ENCODE results near the gene MAPRE2.
A peak's percentile ranks its signal among the peaks of the same experiment; 100 is the strongest.

The MAPRE2 gene

DNA sequence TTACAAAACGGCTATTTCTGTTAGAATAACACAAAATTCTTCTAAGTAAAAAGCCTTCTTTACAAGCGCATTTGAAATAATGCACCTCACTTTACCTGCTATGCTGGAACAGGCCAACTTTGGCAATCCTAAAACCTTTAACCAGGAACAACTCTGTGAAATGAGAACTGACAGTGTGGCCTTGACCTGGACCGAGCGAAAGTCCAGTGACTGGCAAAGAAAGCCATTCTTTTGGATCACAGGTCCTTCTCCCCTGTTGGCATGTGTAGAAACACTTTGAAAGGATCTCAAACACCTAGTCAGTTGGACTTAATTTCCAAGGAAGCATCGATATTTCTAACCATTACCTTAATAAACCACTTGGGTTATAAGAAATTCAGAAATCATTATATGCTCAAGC lies 21.2 kb downstream of the MAPRE2 start:
- no peak for TF ChIP-seq GATA3 (IDR thresholded peaks at IDR 0.05; ENCODE audit: low read depth, low read length)
- TF ChIP-seq GATA2 (IDR thresholded peaks at IDR 0.05; ENCODE audit: low read depth, low read length) = no peak

DNA sequence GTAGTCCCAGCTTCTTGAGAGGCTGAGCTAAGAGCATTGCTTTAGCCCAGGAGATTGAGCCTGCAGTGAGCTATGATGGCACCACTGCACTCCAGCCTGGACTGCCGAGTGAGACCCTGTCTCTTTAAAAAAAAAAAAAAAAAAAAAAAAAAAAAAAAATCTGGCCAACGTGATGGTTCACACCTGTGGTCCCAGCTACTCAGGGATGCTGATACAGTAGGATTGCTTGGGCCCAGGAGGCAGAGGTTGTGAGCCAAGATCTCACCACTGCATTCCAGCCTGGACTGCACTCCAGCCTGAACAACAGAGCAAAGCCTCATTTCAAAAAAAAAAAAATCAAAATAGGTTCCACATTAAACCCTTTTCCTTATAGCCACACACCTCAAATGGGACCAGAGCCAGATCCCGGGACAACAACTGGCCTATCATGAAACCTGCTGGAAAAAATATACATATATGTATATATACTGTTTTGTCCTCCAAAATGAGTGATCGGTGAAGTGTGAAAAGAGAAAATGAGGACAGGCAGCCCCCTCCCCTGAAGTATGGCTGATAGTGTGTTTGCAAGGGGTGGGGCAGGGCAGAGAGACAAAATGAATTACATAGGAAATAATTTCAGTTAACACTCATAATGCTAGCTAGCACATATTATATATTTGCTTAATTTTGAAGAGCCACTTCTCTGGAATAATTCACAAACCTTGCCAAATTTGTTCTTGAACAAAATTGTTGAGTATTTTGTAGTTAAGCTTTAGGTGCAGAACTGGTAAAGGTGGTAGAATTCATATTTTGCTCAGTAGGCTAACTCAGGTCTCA lies 22.9 kb downstream of the MAPRE2 start:
- TF ChIP-seq GATA2 (IDR thresholded peaks at IDR 0.05; ENCODE audit: low read depth, low read length) (no peak), GATA3 (IDR thresholded peaks at IDR 0.05; ENCODE audit: low read depth, low read length) (no peak)

DNA sequence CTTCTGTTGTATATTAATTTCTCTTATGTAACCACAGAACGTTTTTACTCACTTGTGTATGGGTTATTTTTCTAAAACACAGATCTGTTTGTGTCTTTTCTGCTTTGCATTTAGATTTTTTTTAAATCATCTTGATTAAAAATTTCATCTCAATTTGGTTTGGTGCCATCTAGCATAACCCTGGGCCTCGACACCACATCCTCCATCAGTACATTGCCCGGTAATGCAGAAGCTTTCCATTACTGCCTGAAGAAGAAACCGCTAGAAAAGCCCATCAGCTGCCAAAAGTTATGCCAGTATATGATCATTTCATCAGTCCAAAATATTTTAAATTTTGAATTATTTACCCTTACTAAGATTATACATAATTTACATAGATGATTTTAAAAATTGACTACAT lies 26.2 kb downstream of the MAPRE2 start:
- TF ChIP-seq GATA2 (IDR thresholded peaks at IDR 0.05; ENCODE audit: low read depth, low read length) = no peak
- TF ChIP-seq GATA3 (IDR thresholded peaks at IDR 0.05; ENCODE audit: low read depth, low read length) = no peak

DNA sequence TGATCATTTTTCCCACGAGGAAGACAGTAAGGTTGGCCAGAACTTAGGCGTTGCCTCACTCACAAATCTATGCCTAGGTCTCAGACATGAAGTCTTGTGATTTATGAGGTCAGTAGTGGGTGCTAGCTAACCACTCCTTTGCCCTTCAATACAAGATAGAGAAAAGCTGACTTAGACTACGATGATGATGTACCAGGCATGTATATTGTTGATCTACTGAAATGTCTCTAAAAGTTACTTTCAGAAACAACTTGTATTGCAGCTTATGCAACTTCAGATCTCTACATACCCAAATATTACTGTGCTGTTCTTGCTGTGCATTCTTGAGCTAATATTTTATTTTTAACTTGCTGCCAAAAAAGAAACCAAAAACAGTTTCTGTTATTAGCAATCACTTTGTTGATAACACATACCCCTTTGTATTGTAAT lies 30.6 kb downstream of the MAPRE2 start:
- TF ChIP-seq GATA2 (IDR thresholded peaks at IDR 0.05; ENCODE audit: low read depth, low read length) (no peak), GATA3 (IDR thresholded peaks at IDR 0.05; ENCODE audit: low read depth, low read length) (no peak)

DNA sequence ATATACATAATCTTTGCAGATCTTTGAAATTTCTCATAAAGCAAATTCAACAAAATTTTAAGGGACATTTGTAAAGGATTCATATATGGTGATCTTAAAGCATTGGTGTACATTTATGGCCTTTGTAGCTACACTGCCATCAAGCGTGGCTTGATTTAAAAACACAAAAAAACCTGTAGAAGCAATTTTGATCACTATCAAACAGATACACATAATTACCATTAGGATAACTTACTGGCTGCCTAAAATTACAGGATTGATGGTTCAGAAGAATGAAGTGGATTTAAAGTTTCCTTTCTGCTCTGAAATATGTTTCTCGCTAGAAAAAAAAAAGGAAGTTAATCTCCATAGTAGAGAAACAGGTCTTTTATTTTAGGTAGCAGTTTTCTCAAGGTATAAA lies 31.4 kb downstream of the MAPRE2 start:
- peak; percentile 66 for TF ChIP-seq GATA3 (IDR thresholded peaks at IDR 0.05; ENCODE audit: low read depth, low read length)
- peak; percentile 32; the same call in 1 of the 2 replicates for TF ChIP-seq GATA2 (IDR thresholded peaks at IDR 0.05; ENCODE audit: low read depth, low read length)

DNA sequence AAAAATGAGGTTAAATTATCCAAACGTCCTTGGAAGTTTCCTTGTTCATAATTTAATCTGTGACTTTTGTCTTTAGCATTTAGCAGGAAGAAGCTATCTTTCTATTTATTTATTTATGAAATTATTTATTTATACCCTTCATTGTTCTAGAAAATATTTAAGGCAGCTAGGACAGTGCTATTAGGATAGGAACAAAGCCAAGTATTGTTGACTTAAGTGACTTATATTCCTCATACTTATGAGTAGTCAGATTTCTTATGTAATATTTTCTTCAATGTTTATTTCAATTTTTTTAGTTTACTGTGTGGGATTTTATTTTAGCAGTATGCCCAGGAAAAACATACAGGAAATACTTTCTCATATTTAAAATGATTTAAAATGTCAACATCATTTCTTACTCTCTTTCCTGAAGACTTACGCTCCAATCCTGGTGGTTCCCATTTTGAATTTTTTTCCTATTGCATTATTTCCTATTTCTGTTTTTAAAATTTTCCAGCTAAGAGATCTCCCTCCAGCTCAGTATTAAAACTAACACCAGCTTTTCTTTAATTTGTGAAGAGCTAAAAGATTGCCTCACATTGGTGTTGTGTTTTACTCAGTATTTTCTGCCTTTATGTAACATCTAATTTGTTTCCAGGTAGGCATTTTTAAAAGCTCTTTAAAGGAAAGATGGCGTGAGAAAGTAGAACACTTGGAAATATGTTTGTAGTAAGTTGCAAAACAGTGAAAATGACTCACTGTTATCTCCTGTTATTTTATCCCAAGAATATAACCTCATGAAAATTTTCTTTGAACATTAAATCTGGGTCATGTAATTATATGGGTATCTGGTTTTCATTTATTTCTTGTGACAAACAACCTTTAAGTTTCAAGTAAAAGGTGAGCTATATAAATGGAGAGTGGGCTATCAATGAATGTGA lies 32.2 kb downstream of the MAPRE2 start:
- TF ChIP-seq GATA3 (IDR thresholded peaks at IDR 0.05; ENCODE audit: low read depth, low read length) = no peak
- no peak for TF ChIP-seq GATA2 (IDR thresholded peaks at IDR 0.05; ENCODE audit: low read depth, low read length)

DNA sequence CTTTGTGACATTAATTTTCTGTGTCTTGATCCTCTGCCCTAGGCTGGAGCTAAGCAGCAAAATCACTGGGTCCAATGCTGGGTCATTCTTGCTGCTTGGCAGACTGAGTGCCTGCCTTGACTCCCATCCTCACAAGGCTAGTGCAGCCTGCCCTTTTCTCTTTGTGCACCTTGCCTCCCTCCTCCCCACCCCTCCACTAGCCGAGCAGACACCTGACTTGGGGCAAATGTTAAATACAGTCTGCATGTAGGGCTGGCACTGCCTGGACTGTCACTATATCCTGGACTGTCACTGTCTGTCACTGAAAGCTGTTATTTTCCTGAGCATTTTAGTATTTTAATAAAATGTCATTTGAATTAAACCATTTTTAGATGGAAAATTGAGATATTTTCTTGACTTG lies 33.4 kb downstream of the MAPRE2 start:
- TF ChIP-seq GATA2 (IDR thresholded peaks at IDR 0.05; ENCODE audit: low read depth, low read length) = no peak
- TF ChIP-seq GATA3 (IDR thresholded peaks at IDR 0.05; ENCODE audit: low read depth, low read length) = no peak

DNA sequence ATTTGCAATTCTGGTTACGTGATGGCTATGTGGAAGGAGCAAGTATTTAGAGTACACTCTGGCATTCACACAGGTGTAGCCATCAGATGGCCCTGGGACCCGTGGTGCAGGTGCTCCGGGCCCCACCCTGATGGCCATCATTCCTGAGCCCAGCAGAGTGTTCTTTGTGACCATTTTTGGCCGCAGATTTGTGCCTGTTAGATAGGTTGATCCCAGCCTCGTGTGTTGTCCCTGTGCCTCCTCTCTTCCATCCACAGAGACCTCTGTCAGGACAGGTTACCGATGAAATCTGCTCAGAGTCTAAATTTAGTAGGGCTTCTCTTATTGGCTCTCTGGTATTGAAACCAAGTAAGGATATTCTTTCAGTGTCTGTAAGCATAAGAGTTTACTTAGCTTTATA lies 33.9 kb downstream of the MAPRE2 start:
- TF ChIP-seq GATA3 (IDR thresholded peaks at IDR 0.05; ENCODE audit: low read depth, low read length) (no peak), GATA2 (IDR thresholded peaks at IDR 0.05; ENCODE audit: low read depth, low read length) (no peak)

DNA sequence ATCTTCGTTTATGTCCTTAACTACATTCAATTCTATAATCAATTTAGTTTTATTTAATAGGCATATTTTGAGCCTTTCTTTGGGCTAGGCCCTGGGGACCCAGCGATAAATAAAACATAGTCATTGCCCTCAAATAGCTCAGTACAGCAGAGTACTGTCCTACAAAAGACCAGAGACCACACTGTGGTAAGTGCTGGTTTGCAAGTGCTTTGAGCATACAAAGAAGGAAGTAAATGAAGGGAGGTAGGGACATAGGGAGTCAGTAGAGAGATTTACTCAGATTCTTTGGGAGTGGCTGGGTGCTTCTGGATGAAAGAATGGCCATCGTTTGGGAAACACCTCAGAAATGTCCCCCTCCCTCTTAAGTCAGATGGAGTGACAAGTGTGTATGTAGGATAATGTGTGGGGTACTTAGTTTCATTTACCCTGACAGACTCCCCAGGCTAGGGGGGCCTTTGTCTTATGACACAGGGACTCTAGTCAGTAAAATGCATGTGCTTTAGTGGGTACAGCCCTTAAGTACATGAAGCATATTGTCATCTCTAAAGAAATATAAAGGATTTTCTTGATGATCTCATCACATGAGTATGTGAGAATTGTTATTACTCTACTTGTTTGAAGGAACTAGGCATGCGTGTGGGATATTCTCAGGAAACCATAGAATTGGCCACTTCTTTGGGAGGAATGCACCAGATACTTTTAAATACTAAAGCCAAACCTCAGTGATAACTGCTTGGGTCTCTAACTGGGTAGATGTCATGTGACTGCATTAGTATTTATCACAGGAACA lies 35.1 kb downstream of the MAPRE2 start:
- TF ChIP-seq GATA2 (IDR thresholded peaks at IDR 0.05; ENCODE audit: low read depth, low read length) (no peak), GATA3 (IDR thresholded peaks at IDR 0.05; ENCODE audit: low read depth, low read length) (no peak)

DNA sequence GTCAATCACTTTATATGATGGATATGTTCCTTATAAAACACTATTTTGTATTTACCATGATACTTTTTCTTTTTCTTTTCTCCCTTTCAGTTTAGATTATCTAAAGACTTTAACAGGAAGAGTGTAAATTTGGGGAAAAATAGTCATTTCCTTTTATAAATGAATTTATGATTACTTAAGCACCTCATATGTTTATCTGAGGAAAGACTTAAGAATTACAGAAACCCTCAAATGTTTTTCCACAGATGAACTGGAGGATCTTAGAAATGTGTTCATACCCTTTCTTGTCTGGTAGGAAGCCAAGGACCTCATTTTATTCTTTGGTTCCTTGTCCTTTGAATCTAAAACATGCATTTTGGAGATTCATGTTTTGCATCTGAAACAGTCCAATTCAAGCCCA lies 36.7 kb downstream of the MAPRE2 start:
- no peak for TF ChIP-seq GATA3 (IDR thresholded peaks at IDR 0.05; ENCODE audit: low read depth, low read length)
- TF ChIP-seq GATA2 (IDR thresholded peaks at IDR 0.05; ENCODE audit: low read depth, low read length) = no peak

DNA sequence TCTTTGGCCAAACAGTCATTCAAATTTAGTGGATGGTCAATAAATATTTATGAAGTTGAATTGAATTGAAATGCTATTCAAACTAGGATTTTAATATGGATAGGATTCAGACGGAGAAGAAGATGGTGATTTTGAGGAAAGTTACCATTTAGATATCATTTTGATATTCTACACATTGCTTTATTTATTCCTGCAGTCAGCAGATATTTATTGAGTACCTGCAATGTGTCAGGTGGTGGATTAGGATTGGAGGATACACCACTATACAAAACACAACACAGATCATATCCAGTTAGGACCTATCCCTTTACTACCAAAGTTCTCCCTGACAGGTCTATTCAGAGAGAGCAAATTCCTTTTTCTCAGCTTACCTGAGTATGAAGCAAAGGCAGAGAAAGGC lies 38.8 kb downstream of the MAPRE2 start:
- no peak for TF ChIP-seq GATA3 (IDR thresholded peaks at IDR 0.05; ENCODE audit: low read depth, low read length)

DNA sequence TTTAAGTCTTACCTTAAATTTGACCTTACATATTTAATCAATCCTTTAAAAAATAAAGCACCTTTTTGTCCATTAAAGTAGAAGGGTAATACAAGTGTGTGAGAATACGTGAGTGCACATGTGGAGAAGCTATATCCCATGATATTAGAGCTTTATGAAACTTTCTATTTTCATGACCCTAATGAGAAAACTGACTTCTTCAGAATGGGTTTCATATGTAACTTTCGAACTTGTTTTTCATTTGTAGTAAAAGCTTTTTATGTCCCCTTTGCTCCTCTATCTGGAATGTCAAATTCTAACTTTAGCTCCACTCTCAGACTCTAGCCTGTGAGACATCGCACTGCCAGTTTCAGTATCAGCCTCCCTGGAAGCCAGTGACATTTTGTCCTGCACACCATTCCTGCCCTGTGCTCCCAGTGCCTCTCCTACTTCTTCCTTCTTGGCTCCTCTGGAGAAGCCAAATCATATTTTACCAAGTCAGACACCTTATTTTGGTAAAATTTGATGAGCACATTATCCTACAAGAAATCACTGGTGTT lies 42.0 kb downstream of the MAPRE2 start:
- no peak for TF ChIP-seq GATA3 (IDR thresholded peaks at IDR 0.05; ENCODE audit: low read depth, low read length)

DNA sequence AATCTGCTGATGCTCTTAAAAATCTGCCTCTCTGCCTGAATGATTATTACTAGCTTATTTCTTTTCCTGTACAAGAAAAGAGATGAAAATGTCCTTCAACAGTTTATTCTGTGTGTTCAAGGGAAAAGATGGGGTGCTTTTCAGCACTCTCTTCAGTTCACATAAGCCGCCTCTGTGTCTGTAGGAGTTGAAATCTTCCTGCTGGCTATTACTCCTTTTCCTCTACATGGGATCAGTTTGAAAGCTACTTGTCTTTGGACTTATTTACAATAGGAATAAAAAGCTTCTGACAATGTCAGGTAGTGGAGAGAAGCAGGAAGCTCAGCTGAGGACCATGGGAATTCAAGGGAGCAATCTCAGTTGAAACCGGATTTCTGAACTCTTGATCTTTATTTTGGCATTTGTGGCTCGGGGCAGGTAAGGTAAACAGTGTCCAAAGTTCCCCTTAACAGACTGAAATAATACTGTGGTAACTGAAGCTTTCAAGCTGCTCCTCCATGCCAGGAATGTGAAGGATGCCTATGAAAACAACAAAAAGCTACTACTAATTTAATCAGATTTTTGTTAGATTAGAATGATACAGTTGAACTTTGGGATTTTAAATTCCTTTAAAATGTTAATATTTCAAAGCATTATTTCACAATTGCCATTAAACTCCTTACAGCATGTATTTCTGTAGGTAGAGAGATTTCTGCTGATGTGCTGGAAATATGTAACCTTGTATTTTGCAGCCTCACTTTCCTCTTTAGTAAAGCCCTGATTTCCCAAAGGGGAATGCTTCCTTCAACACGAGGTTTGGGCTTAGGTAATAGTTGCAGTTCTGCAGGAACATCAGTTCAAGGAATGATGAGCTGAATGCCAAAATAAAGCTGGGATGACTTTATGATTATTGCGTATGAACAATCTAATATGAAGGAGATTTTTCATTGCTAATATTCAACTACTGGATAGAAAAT lies 43.6 kb downstream of the MAPRE2 start:
- no peak for TF ChIP-seq GATA3 (IDR thresholded peaks at IDR 0.05; ENCODE audit: low read depth, low read length)
- TF ChIP-seq GATA2 (IDR thresholded peaks at IDR 0.05; ENCODE audit: low read depth, low read length) = no peak
